OCI-LY7 (cell line): Measurements from ENCODE around the gene TPK1. TPM values are rescaled to one million over a fixed set of nuclear protein-coding genes. Genes with fewer than 3 reads are reported as not detected.

Source experiments
- BruUV-seq: library from RNA; stranded (reverse); fragments of 400-500 nt; replicated peaks from 2 replicates; lab custom pipeline; 2021; lab: Mats Ljungman, UMichigan
- CTCF ChIA-PET: fragments of 300-600 bp; sonication (Branson Sonifier 250); formaldehyde crosslinking; loops from one replicate; lab custom pipeline; 2022; ENCODE audit warnings: antibody characterized with exemption; ENCODE audit not compliant: unreplicated experiment; lab: Charles Lee
- POLR2A ChIA-PET: fragments of 300-600 bp; sonication (Branson Sonifier 250); formaldehyde crosslinking; loops from one replicate; lab custom pipeline; 2022; ENCODE audit warnings: antibody characterized with exemption; lab: Charles Lee
- DNase-seq: peaks from one replicate; pipeline ENCODE4 v3.0.0-alpha.2; 2015; ENCODE audit warnings: low spot score
- H2AFZ ChIP-seq: fragments of 200-600 bp; sonication (generic), shearing (Covaris generic); 2 replicates; pipeline ENCODE4 v1.6.1; 2014; ENCODE audit warnings: mild to moderate bottlenecking, antibody characterized with exemption, low read length, moderate library complexity
- H3K27ac ChIP-seq: fragments of 200-600 bp; sonication (generic); 2 replicates; pipeline ENCODE4 v1.5.1; 2014; ENCODE audit warnings: mixed run types, low read depth, mild to moderate bottlenecking, moderate library complexity, low read length, inconsistent platforms; ENCODE audit not compliant: poor library complexity, severe bottlenecking
- H3K36me3 ChIP-seq: fragments of 200-600 bp; sonication (generic); 2 replicates; pipeline ENCODE4 v1.6.1; 2014; ENCODE audit warnings: mild to moderate bottlenecking, antibody characterized with exemption, low read length, moderate library complexity, mixed read lengths; ENCODE audit not compliant: insufficient read depth
- H3K4me1 ChIP-seq: fragments of 200-600 bp; sonication (generic); 2 replicates; pipeline ENCODE4 v1.5.1; 2014; ENCODE audit warnings: mild to moderate bottlenecking, low read length; ENCODE audit not compliant: insufficient read depth, poor library complexity, severe bottlenecking
- H3K4me2 ChIP-seq: fragments of 200-600 bp; sonication (generic); 2 replicates; pipeline ENCODE4 v1.6.1; 2014; ENCODE audit warnings: mild to moderate bottlenecking, low read length
- H3K4me3 ChIP-seq: fragments of 200-600 bp; sonication (generic); 2 replicates; pipeline ENCODE4 v1.5.1; 2014; ENCODE audit warnings: mild to moderate bottlenecking, low read depth, low read length; ENCODE audit not compliant: poor library complexity, severe bottlenecking
- H3K79me2 ChIP-seq: fragments of 200-600 bp; sonication (generic); 2 replicates; pipeline ENCODE4 v1.6.1; 2016; ENCODE audit warnings: low read depth, mild to moderate bottlenecking, low read length, moderate library complexity, mixed read lengths; ENCODE audit not compliant: insufficient read depth
- H3K9me2 ChIP-seq: fragments of 200-600 bp; sonication (generic); 2 replicates; pipeline ENCODE4 v1.6.1; 2016; ENCODE audit warnings: mild to moderate bottlenecking, low read length, mixed read lengths; ENCODE audit not compliant: insufficient read depth
- H3K9me3 ChIP-seq: fragments of 200-600 bp; sonication (generic); 2 replicates; pipeline ENCODE4 v1.6.1; 2014; ENCODE audit warnings: mild to moderate bottlenecking, mixed run types, low read length, mixed read lengths
- H4K20me1 ChIP-seq: fragments of 200-600 bp; sonication (generic); 2 replicates; pipeline ENCODE4 v1.6.1; 2014; ENCODE audit warnings: mild to moderate bottlenecking, antibody characterized with exemption, low read length, moderate library complexity, mixed read lengths; ENCODE audit not compliant: insufficient read depth
- EZH2phosphoT487 ChIP-seq: fragments of 200-600 bp; sonication (generic); IDR thresholded peaks from 2 replicates; pipeline ENCODE4 v1.6.1; 2018; ENCODE audit warnings: low read depth, borderline replicate concordance, mild to moderate bottlenecking, mixed run types, antibody characterized with exemption, low read length, moderate library complexity, mixed read lengths
- intact Hi-C: fragments of 100-400 bp; cut with micrococcal nuclease; formaldehyde crosslinking; loops from one replicate; pipeline ENCODE4 v1.10.0; 2022; ENCODE audit not compliant: unreplicated experiment
- total RNA-seq, 2 experiments: library from RNA; depleted of rRNA in 1 of 2; stranded (reverse); fragments of >200 nt in 1 of 2; shearing (Covaris generic) in 1 of 2; gene quantifications; 2 replicates each; pipeline ENCODE4 v1.2.3, GENCODE V29; 2014 to 2022
- TF ChIP-seq, protein P1 (sequence below): fragments of 200-600 bp; sonication (generic); conservative IDR thresholded peaks from 2 replicates; pipeline ENCODE4 v1.5.1; 2014; ENCODE audit warnings: mild to moderate bottlenecking, antibody characterized with exemption, low read length, moderate library complexity, mixed read lengths

TPK1 gene
- total RNA-seq, 2 experiments from 2014 or later: 6.7 to 12.5 TPM

DNA sequence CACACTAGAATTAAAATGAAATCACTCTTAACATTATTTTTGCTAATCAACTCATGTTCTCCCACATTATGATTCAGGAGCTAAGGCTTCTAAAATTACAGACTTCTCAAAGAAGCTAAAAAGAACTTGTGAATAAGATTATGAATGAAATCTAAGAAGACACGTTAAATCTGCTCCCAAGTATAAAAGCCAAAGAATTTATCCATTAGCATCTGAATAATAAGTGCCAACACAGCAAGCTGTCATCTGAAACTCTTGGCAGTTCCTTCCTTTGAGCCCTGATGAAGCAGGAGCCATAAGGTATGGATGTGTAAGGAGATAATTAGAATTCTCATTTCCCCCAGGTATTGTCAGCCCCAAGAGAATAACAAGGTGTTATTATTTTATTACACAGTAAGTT lies 50.3 kb downstream of the TPK1 start:
- Histone ChIP-seq H3K36me3 (no peaks in the 10 kb centered on the region), H3K4me2 (no peak overlapping the region), H3K4me3 (no peak overlapping the region), H4K20me1 (no peaks in the 10 kb centered on the region), H2AFZ (no peak overlapping the region), H3K9me3 (no peaks in the 10 kb centered on the region), H3K79me2 (no peaks in the 10 kb centered on the region), H3K9me2 (no peaks in the 10 kb centered on the region), H3K4me1 (no peaks in the 10 kb centered on the region), H3K27ac (no peak overlapping the region)
- no peak for TF ChIP-seq EZH2phosphoT487
- TF ChIP-seq, protein P1, sequence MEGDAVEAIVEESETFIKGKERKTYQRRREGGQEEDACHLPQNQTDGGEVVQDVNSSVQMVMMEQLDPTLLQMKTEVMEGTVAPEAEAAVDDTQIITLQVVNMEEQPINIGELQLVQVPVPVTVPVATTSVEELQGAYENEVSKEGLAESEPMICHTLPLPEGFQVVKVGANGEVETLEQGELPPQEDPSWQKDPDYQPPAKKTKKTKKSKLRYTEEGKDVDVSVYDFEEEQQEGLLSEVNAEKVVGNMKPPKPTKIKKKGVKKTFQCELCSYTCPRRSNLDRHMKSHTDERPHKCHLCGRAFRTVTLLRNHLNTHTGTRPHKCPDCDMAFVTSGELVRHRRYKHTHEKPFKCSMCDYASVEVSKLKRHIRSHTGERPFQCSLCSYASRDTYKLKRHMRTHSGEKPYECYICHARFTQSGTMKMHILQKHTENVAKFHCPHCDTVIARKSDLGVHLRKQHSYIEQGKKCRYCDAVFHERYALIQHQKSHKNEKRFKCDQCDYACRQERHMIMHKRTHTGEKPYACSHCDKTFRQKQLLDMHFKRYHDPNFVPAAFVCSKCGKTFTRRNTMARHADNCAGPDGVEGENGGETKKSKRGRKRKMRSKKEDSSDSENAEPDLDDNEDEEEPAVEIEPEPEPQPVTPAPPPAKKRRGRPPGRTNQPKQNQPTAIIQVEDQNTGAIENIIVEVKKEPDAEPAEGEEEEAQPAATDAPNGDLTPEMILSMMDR: no peak
- ChIA-PET POLR2A (interaction anchor here (0.7 to 1.3 kb wide), 2 partner anchors 31 kb away, joined by 3 to 4 read pairs; no protein-coding TSS in a partner anchor), CTCF (no interaction called here)
- intact Hi-C loops: loop anchor here (5.0 kb wide), 1 partner anchor 48 kb away; no protein-coding TSS in a partner anchor
- no TSS peak for BruUV-seq
- DNase-seq: no peak

DNA sequence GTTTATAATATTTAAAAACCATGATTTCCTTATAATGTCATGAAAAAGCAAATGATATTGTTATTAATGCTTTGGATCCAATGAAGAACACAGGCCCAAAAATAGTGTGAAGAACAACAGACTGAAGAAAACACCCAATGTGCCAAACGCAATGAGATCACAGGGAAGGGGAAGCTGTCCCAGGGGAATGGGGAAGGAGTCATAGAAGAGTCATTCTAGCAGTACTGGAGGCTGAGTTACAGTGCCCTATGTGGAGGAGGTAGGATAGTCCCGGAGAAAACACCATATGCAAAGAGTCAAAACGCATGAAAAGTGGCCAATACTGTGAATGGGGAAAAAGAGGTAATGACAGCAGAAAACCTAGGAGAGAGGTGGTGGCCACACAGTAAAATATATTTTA lies 50.9 kb downstream of the TPK1 start:
- H3K4me1 ChIP-seq: no peaks in the 10 kb centered on the region
- no peaks in the 10 kb centered on the region for H4K20me1 ChIP-seq
- CTCF ChIA-PET: no interaction called here
- no peak overlapping the region for H3K27ac ChIP-seq
- BruUV-seq: no TSS peak
- no peaks in the 10 kb centered on the region for H3K79me2 ChIP-seq
- no peak for DNase-seq
- H3K4me2 ChIP-seq: no peak overlapping the region
- intact Hi-C loops: loop anchor here (5.0 kb wide), 1 partner anchor 48 kb away; no protein-coding TSS in a partner anchor
- no peak overlapping the region for H3K4me3 ChIP-seq
- H2AFZ ChIP-seq: no peak overlapping the region
- TF ChIP-seq EZH2phosphoT487: no peak
- TF ChIP-seq, protein P1: no peak
- H3K9me3 ChIP-seq: no peaks in the 10 kb centered on the region
- POLR2A ChIA-PET: interaction anchor here (0.5 to 1.3 kb wide), 4 partner anchors 10 to 105 kb away, joined by 3 to 4 read pairs (median 4); no protein-coding TSS in a partner anchor
- H3K36me3 ChIP-seq: no peaks in the 10 kb centered on the region
- no peaks in the 10 kb centered on the region for H3K9me2 ChIP-seq

DNA sequence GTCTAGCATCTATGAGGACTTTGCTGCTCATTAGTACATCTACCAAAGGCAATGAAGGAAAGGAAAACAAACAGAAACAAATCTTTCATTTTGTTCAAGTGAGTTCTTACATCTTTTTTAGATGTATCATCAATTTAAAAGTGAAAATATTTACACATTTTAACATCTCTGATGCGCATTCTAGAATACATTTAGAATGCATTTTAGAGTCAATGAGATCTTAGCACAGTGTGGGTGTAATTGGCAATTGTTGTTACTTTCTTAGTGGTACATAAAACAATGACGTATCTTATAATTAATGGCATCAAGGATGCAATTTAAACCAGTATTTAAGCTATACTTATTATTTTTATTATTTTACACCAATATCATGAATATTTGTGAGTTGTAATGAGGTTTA lies 51.4 kb downstream of the TPK1 start:
- Histone ChIP-seq H3K4me3 (no peak overlapping the region), H4K20me1 (no peaks in the 10 kb centered on the region), H3K27ac (no peak overlapping the region), H3K4me1 (no peaks in the 10 kb centered on the region), H2AFZ (no peak overlapping the region), H3K4me2 (no peak overlapping the region), H3K79me2 (no peaks in the 10 kb centered on the region), H3K9me2 (no peaks in the 10 kb centered on the region), H3K36me3 (no peaks in the 10 kb centered on the region), H3K9me3 (no peaks in the 10 kb centered on the region)
- intact Hi-C loops: no loop called here
- no peak for DNase-seq
- no TSS peak for BruUV-seq
- ChIA-PET CTCF (no interaction called here), POLR2A (interaction anchor here (0.5 to 1.3 kb wide), 3 partner anchors 11 to 106 kb away, joined by 3 to 4 read pairs (median 4); no protein-coding TSS in a partner anchor)
- TF ChIP-seq, protein P1: no peak
- no peak for TF ChIP-seq EZH2phosphoT487
